Mucosa of descending colon (tissue), 3 donors: ENCODE data around the gene TIGD3. TPM values are rescaled to one million over a fixed set of nuclear protein-coding genes. Genes with fewer than 3 reads are reported as not detected.
A peak's percentile ranks its signal among the peaks of the same experiment; 100 is the strongest.

ENCODE experiments used
- ATAC-seq: fragments of 200-7000 bp; cut with Tn5 transposase; one replicate; pipeline ENCODE4 v1.9.1; 2020; ENCODE audit warnings: mild to moderate bottlenecking, moderate library complexity
- DNase-seq, 3 donors: peaks; one replicate each; pipeline ENCODE4 v3.0.0-alpha.2; 2020
- H3K36me3 ChIP-seq: fragments of 200-600 bp; one replicate; pipeline ENCODE4 v1.8.0; 2021; ENCODE audit warnings: low read depth, mild to moderate bottlenecking
- H3K4me1 ChIP-seq: fragments of 200-600 bp; one replicate; pipeline ENCODE4 v1.8.0; 2021; ENCODE audit warnings: low read depth, mild to moderate bottlenecking
- H3K4me3 ChIP-seq: fragments of 200-600 bp; one replicate; pipeline ENCODE4 v1.8.0; 2021; ENCODE audit warnings: mild to moderate bottlenecking
- H3K9me3 ChIP-seq: fragments of 200-600 bp; one replicate; pipeline ENCODE4 v1.8.0; 2021; ENCODE audit warnings: mild to moderate bottlenecking
- intact Hi-C, 2 donors: fragments of 100-400 bp; cut with DNase I in 1 of 2; cut with micrococcal nuclease in 1 of 2; formaldehyde crosslinking; loops; one replicate each; pipeline versions ENCODE4 v1.11.0 to v1.11.1; 2022; cut with DNase I, micrococcal nuclease
- total RNA-seq, 3 donors: library from RNA; stranded (reverse); fragmentation: NEBNext Ultra II Directional in 2 of 3; extraction: Animal tissue kit (Norgen Biotek cat#: 25700) in 2 of 3; gene quantifications; one replicate each; pipeline versions ENCODE4 v1.2.1 to v1.2.4, GENCODE V29; 2021 to 2023
- TF ChIP-seq, protein P1 (sequence below): fragments of 200-600 bp; IDR thresholded peaks from one replicate; pipeline ENCODE4 v1.8.0; 2022; ENCODE audit warnings: antibody characterized with exemption, mild to moderate bottlenecking
- donor health status: DM: no; HTN: no; CAD: no; lungs with moderate emphysema.
- donor health status: DM: no; HTN: no; CAD: no.
- donor health status: DM: no; HTN: yes; CAD: no.

TIGD3 gene
- total RNA-seq, 3 donors from 2014 or later, result 0.14 to 0.53 TPM; not detected in 1

DNA sequence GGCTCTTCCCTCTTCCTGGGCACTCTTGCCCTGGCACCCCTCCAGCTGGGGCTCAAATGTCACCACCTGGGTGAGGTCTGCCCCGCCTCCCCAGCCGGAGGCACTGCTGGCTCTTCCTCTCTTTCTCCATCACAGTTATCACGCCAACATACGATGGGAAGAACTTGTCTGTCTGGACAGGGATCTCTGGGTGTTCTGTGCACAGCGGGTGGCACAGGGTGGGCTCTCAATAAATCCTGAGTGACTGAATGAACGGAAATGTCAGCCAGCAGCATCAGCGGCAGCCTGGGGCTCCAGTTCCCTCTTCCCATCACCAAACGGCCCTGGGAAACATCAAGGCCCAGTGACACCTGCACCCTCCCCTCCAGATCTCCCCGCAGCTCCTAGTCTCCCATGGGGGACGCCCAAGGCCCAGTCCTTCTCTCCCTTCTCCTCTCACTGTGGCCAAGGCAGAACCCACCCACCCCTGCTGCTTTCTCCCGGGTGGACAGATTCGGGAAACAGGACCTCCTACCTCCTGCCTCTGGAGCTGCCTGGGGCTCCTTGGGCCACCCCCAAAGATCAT is 28.3 kb downstream of the TIGD3 start:
- Histone ChIP-seq H3K9me3 (no peaks in the 10 kb centered on the region), H3K4me1 (peaks cover 57% of the 10 kb centered on the region), H3K4me3 (no peak overlapping the region), H3K36me3 (no peaks in the 10 kb centered on the region)
- TF ChIP-seq, protein P1, sequence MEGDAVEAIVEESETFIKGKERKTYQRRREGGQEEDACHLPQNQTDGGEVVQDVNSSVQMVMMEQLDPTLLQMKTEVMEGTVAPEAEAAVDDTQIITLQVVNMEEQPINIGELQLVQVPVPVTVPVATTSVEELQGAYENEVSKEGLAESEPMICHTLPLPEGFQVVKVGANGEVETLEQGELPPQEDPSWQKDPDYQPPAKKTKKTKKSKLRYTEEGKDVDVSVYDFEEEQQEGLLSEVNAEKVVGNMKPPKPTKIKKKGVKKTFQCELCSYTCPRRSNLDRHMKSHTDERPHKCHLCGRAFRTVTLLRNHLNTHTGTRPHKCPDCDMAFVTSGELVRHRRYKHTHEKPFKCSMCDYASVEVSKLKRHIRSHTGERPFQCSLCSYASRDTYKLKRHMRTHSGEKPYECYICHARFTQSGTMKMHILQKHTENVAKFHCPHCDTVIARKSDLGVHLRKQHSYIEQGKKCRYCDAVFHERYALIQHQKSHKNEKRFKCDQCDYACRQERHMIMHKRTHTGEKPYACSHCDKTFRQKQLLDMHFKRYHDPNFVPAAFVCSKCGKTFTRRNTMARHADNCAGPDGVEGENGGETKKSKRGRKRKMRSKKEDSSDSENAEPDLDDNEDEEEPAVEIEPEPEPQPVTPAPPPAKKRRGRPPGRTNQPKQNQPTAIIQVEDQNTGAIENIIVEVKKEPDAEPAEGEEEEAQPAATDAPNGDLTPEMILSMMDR, result no peak
- ATAC-seq, result no peak
- intact Hi-C loops, result no loop called here
- peak in 2 of 3 donors; percentile 92 for DNase-seq

DNA sequence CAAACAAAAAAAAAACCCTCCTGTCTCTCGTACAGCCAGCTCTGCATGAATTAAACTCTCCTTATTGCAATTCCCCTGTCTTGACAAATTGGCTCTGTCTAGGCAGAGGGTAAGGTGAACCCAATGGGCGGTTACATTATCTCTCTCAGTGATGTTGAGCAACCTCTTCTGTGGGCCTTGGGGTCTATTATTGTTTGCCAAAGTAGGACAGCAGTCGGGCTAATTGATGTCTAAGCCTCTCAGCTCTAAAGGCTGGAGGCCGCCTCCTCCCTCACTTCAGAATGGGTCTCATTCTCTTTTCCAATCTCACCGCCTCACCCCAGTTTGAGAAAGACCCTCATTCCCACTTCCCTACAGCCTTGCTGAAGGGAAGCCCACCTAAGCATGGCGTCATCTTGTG is 29.2 kb downstream of the TIGD3 start:
- intact Hi-C loops, result no loop called here
- no peaks in the 10 kb centered on the region for H3K9me3 ChIP-seq
- H3K36me3 ChIP-seq, result no peaks in the 10 kb centered on the region
- H3K4me3 ChIP-seq, result no peak overlapping the region
- H3K4me1 ChIP-seq, result peaks cover 66% of the 10 kb centered on the region
- TF ChIP-seq, protein P1, result no peak
- no peak for ATAC-seq
- DNase-seq, result no peak

DNA sequence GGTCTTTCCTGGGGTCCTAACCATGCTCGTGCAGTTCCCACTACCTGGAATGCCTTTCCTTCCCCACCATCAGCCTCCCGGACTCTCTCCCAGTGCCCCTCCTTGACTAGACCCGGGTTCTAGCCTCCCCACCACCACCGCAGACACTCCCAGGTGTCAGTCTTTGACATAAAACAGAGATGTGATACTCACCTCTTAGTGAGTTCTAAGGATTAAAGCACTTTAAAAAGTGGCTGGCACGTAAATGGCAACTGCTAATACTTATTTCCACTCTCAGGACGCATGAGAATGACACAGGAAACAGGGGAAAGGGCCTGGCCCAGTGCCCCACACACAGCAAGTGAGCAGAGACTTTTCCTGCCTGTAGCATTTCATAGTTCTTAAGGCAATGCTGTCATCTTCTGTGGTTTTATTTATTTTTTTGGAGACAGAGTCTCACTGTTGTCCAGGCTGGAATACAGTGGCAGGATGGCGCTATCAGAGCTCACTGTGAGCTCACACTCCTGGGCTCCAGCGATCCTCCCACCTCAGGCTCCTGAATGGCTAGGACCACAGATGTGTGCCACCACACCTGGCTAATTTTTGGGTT is 29.8 kb downstream of the TIGD3 start:
- DNase-seq (no peak), ATAC-seq (no peak)
- H3K9me3 ChIP-seq, result no peaks in the 10 kb centered on the region
- no peaks in the 10 kb centered on the region for H3K36me3 ChIP-seq
- no peak overlapping the region for H3K4me3 ChIP-seq
- TF ChIP-seq, protein P1, result no peak
- H3K4me1 ChIP-seq, result peaks cover 72% of the 10 kb centered on the region
- intact Hi-C loops, result no loop called here

DNA sequence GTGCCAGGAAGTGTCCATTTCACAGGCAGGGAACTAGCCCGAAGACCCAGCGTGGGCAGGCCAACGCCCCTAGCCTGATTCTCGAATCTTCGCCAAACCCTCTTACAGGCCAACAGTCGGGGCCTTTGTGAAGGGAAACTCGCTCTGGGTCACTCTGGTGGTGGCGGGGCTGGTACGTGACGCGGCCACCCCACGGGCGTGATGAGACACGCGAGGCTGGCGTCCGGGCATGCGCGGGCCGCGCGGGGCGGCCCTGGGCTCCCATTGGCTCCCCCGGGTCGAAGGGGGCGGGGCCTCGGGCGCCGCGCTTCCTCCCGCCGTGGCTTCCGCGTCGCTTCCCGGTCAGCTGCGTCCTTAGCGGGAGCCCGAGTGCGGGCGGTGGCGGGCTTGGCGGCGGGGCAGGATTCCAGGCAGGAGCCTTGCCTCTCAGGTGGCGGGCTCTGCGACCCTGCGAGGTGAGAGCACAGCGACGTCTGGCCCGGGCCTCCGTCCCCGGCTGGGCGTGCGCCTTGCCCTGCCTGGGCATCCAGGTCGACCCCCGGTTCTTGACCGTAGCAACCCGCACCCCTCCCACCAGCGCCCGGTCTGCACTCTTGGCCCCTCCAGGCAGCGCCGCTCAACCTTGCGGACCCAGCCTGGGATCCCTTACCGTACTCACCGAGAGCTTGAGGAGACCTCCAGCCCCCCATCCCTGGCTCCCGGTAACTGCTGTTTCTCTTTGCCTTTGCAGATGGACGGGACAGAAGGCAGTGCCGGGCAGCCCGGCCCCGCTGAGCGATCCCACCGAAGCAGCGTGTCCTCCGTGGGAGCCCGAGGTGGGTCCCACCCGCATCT is 32.0 kb downstream of the TIGD3 start, which contains the start of gene FRMD8:
TSS of gene FRMD8 (plus strand) at position 331 of the 834 bp plus-strand sequence. CDS start at position 731, 400 bp downstream.
- Histone ChIP-seq H3K4me1 (peaks cover 64% of the 10 kb centered on the region), H3K36me3 (no peaks in the 10 kb centered on the region), H3K9me3 (no peaks in the 10 kb centered on the region), H3K4me3 (peak within 1 kb of the TSS; percentile 68)
- ATAC-seq (peak; percentile 72), DNase-seq (peak; percentile 92 to 96 (median 95))
- TF ChIP-seq, protein P1, result no peak
- intact Hi-C loops, result no loop called here

DNA sequence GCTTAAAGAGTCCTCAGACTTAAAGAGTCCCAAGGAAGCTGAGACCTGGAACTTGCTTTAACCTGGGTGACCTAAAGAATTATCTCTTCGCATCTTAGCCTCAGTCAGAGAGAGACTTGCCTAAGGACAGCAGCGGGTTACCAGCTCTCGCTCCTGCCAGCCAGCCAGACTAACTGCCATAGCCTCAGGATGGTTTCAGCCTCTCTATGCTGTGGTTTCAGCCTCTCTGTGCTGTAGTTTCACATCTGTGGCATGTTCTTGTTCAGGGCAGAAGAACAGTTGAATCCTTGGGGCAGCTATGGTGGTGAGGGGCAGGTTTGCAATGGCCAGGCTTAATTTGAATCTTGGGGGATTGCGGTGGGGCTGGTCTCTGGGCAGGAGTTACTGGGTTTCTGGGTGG is 34.2 kb downstream of the TIGD3 start:
- DNase-seq (no peak), ATAC-seq (no peak)
- Histone ChIP-seq H3K4me3 (no peak overlapping the region), H3K36me3 (no peaks in the 10 kb centered on the region), H3K4me1 (peaks cover 43% of the 10 kb centered on the region), H3K9me3 (no peaks in the 10 kb centered on the region)
- intact Hi-C loops, result no loop called here
- TF ChIP-seq, protein P1, result no peak
